ENCODE data around the gene MYF6. TPM values are rescaled to one million over a fixed set of nuclear protein-coding genes. Genes with fewer than 3 reads are reported as not detected.

Gene MYF6
- total and polyA plus RNA-seq, 9 of the 15 experiments (the other 6 are each of a cell fraction or from before 2014, with no cell fraction given), result not detected

DNA sequence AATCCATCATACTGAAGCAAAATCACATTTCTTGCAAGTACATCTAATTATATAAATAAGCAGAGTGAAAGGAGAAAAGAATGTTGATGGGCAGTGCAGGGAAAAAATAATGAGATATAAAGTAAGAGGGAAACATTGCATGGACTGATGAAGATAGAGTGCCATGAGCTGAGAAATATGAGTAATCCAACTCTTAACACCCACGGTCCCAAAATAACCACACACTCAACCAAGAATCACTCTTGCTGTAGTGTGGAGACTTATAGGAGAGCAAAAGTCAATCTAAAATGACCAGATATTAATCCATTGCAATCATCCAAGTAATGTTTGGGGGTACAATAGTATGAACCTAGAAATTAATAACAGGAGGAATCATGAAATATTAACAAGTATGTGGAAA lies 49.4 kb downstream of the MYF6 start:
- Histone ChIP-seq H3K36me3 (ENCODE audit: control insufficient read depth, insufficient read depth, low read length) (no peaks in the 10 kb centered on the region), H3K4me2 (ENCODE audit: insufficient read depth, low read length) (no peak overlapping the region), H2AFZ (ENCODE audit: low read depth, low read length) (no peak overlapping the region), H3K4me3 (no peak overlapping the region), H3K9me1 (ENCODE audit: control insufficient read depth, insufficient read depth, low read length) (no peaks in the 10 kb centered on the region), H3K9ac (ENCODE audit: insufficient read depth in 1 of 2, low read depth in 2 of 2, low read length in 2 of 2) (no peak overlapping the region), H3K27ac (ENCODE audit: extremely low read depth, low read depth, low read length) (no peak overlapping the region), H3K9me3 (replicated peaks; ENCODE audit: control insufficient read depth, insufficient read depth, low read depth, low read length) (no peaks in the 10 kb centered on the region; the same call in 1 of the 2 replicates), H4K20me1 (replicated peaks; ENCODE audit: control insufficient read depth, insufficient read depth, low read length) (no peaks in the 10 kb centered on the region), H3K4me1 (replicated peaks in 1 of 2; ENCODE audit: control insufficient read depth in 2 of 2, insufficient read depth in 2 of 2, low read length in 2 of 2) (no peaks in the 10 kb centered on the region), H3K79me2 (ENCODE audit: control insufficient read depth, insufficient read depth, low read length) (no peaks in the 10 kb centered on the region), H3K27me3 (ENCODE audit: control insufficient read depth in 2 of 2, insufficient read depth in 2 of 2, low read length in 2 of 2) (no peaks in the 10 kb centered on the region)
- no TSS peak for BruUV-seq (replicated peaks)
- POLR2A ChIA-PET, result no interaction called here
- DNase-seq (ENCODE audit: extremely low read depth in 1 of 4, low spot score in 3 of 4), result no peak
- CTCF ChIA-PET (ENCODE audit: low intra/inter-chr PET ratio), result no interaction called here
- no peak for ATAC-seq
- WGBS (ENCODE audit: insufficient coverage, low coverage, missing lambda C conversion rate), result 0% methylated on average over 1 of the region's 1 CpG
- FAIRE-seq, result no peak
- intact Hi-C loops (cut with micrococcal nuclease) (no loop called here), in situ Hi-C loops (cut with MboI) (no loop called here)
- TF ChIP-seq DPF2 (IDR thresholded peaks at IDR 0.05) (no peak), NR2F6 (CRISPR knock-in tag; IDR thresholded peaks at IDR 0.05) (no peak), HDAC2 (IDR thresholded peaks at IDR 0.05) (no peak), POLR2AphosphoS2 (IDR thresholded peaks at IDR 0.05; ENCODE audit: low read length) (no peak), CCAR2 (IDR thresholded peaks at IDR 0.05; ENCODE audit: low read depth, low read length) (no peak), ZNF282 (CRISPR knock-in tag; IDR thresholded peaks at IDR 0.05) (no peak), ZNF354B (CRISPR knock-in tag; IDR thresholded peaks at IDR 0.05) (no peak)
- TF ChIP-seq, protein P1, sequence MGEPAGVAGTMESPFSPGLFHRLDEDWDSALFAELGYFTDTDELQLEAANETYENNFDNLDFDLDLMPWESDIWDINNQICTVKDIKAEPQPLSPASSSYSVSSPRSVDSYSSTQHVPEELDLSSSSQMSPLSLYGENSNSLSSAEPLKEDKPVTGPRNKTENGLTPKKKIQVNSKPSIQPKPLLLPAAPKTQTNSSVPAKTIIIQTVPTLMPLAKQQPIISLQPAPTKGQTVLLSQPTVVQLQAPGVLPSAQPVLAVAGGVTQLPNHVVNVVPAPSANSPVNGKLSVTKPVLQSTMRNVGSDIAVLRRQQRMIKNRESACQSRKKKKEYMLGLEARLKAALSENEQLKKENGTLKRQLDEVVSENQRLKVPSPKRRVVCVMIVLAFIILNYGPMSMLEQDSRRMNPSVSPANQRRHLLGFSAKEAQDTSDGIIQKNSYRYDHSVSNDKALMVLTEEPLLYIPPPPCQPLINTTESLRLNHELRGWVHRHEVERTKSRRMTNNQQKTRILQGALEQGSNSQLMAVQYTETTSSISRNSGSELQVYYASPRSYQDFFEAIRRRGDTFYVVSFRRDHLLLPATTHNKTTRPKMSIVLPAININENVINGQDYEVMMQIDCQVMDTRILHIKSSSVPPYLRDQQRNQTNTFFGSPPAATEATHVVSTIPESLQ (CRISPR knock-in tag; IDR thresholded peaks at IDR 0.05), result no peak

Other genes with a start within 250 kb of the MYF6 start
- gene MYF5, start 9.3 kb downstream of the MYF6 start, total RNA-seq (2014; rRNA removed), result not detected in 2 replicates
- gene MYF5, start 9.3 kb downstream of the MYF6 start, total RNA-seq (2014; rRNA removed; fragmentation: Illumina TruSeq; extraction: Trizol), result not detected in 2 replicates
- not detected in 2 replicates for gene MYF5, start 9.3 kb downstream of the MYF6 start, total RNA-seq (2015; rRNA removed; fragmentation: Illumina TruSeq; extraction: Trizol)
- gene MYF5, start 9.3 kb downstream of the MYF6 start, total RNA-seq (2021), result not detected in 2 replicates
- not detected in 2 replicates for gene MYF5, start 9.3 kb downstream of the MYF6 start, polyA plus RNA-seq (2011; rRNA removed)
- gene MYF5, start 9.3 kb downstream of the MYF6 start, polyA plus RNA-seq (2014; fragmentation: Illumina TruSeq; extraction: Trizol), result not detected in 2 replicates
- gene MYF5, start 9.3 kb downstream of the MYF6 start, polyA plus RNA-seq (2014; fragmentation: Nextera tagmentation; extraction: Ambion mirVana), result not detected
- gene MYF5, start 9.3 kb downstream of the MYF6 start, polyA plus RNA-seq (2014; rRNA removed), result not detected in 2 replicates
- gene LIN7A, start 230.3 kb downstream of the MYF6 start, total RNA-seq (2014; rRNA removed), result not detected in 2 replicates
- gene LIN7A, start 230.3 kb downstream of the MYF6 start, total RNA-seq (2014; rRNA removed; fragmentation: Illumina TruSeq; extraction: Trizol), result not detected in 2 replicates
- not detected in 2 replicates for gene LIN7A, start 230.3 kb downstream of the MYF6 start, total RNA-seq (2015; rRNA removed; fragmentation: Illumina TruSeq; extraction: Trizol)
- gene LIN7A, start 230.3 kb downstream of the MYF6 start, total RNA-seq (2021), result 0.02 TPM in 1 of 2 replicates, not detected in the other
- gene LIN7A, start 230.3 kb downstream of the MYF6 start, polyA plus RNA-seq (2011; rRNA removed), result not detected in 2 replicates
- not detected in 2 replicates for gene LIN7A, start 230.3 kb downstream of the MYF6 start, polyA plus RNA-seq (2014; fragmentation: Illumina TruSeq; extraction: Trizol)
- gene LIN7A, start 230.3 kb downstream of the MYF6 start, polyA plus RNA-seq (2014; fragmentation: Nextera tagmentation; extraction: Ambion mirVana), result not detected
- gene LIN7A, start 230.3 kb downstream of the MYF6 start, polyA plus RNA-seq (2014; rRNA removed), result not detected in 2 replicates